Measurements from ENCODE around the gene RRP7A.
"Not testable (repeated sequence)": the region's sequence is repeated elsewhere in the genome, so short reads cannot be mapped to it uniquely, and the experiment has no call there.

Gene RRP7A

GRCh38 chr22:42519525-42520401 lies at the start of gene RRP7A:
Gene RRP7A (minus strand): TSS chr22:42519796. CDS start chr22:42519786, 10 bp downstream.
- TF ChIP-seq, protein P1, sequence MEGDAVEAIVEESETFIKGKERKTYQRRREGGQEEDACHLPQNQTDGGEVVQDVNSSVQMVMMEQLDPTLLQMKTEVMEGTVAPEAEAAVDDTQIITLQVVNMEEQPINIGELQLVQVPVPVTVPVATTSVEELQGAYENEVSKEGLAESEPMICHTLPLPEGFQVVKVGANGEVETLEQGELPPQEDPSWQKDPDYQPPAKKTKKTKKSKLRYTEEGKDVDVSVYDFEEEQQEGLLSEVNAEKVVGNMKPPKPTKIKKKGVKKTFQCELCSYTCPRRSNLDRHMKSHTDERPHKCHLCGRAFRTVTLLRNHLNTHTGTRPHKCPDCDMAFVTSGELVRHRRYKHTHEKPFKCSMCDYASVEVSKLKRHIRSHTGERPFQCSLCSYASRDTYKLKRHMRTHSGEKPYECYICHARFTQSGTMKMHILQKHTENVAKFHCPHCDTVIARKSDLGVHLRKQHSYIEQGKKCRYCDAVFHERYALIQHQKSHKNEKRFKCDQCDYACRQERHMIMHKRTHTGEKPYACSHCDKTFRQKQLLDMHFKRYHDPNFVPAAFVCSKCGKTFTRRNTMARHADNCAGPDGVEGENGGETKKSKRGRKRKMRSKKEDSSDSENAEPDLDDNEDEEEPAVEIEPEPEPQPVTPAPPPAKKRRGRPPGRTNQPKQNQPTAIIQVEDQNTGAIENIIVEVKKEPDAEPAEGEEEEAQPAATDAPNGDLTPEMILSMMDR (IDR thresholded peaks at IDR 0.05; ENCODE audit: low read depth, low read length, missing control alignments), result no peak
- peak within 1 kb of the TSS; percentile 70 for H3K4me3 ChIP-seq (ENCODE audit: low read depth, low read length)

DNA sequence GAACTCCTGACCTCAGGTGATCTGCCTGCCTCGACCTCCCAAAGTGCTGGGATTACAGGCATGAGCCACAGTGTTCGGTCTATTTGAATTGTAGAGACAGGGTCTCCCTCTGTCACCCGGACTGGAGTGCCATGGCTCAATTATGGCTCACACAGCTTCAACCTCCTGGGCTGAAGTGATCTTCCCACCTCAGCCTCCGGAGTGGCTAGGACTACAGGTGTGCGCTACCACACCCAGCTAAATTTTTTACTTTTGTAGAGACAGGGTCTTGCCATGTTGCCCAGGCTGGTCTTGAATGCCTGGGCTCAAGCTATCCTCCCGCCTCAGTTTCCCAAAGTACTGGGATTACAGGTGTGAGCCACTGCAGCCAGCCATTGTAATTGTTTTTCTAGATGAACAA lies 48.4 kb upstream of the RRP7A start:
- DNase-seq (ENCODE audit: low read depth); H3K4me3 ChIP-seq (ENCODE audit: low read depth, low read length); in situ Hi-C loops (cut with HindIII; ENCODE audit: low sequenced_read_pairs): not testable (repeated sequence)

More at GRCh38 chr22:42519525-42520401, at the start of gene RRP7A:
- in situ Hi-C loops (cut with HindIII; ENCODE audit: low sequenced_read_pairs), result no loop called here
- peak; percentile 4 for DNase-seq (ENCODE audit: low read depth)

DNA sequence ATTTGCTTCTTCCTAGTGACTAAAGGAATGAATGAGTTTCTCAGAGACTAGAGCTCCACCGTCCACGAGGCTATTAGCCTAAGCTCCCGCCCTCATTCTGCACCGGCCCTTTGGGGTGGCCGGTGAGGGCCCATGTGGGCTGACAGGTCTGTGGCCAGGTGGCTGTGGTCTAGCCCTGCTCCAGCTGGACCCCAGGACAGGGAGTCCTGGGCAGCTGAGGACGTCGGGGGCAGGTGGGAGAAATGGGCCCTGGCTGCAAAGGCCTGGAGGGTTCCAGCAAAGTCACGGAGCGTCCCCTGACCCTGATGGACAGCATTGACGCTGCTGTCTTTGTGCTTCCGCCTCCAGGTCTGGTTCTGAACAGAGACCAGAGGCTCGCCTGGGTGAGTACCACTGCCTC lies 46.4 kb upstream of the RRP7A start:
- TF ChIP-seq, protein P1 (IDR thresholded peaks at IDR 0.05; ENCODE audit: low read depth, low read length, missing control alignments), result no peak
- no peak overlapping the region for H3K4me3 ChIP-seq (ENCODE audit: low read depth, low read length)
- in situ Hi-C loops (cut with HindIII; ENCODE audit: low sequenced_read_pairs), result no loop called here
- no peak for DNase-seq (ENCODE audit: low read depth)

GRCh38 chr22:42564699-42565098 lies 45.1 kb upstream of the RRP7A start:
- in situ Hi-C loops (cut with HindIII; ENCODE audit: low sequenced_read_pairs), result no loop called here
- TF ChIP-seq, protein P1 (IDR thresholded peaks at IDR 0.05; ENCODE audit: low read depth, low read length, missing control alignments), result no peak
- H3K4me3 ChIP-seq (ENCODE audit: low read depth, low read length), result no peak overlapping the region
- DNase-seq (ENCODE audit: low read depth), result no peak

- H3K4me3 ChIP-seq (ENCODE audit: low read depth, low read length); DNase-seq (ENCODE audit: low read depth); in situ Hi-C loops (cut with HindIII; ENCODE audit: low sequenced_read_pairs): not testable (repeated sequence)
Observed at GRCh38 chr22:42563943-42564342, 44.3 kb upstream of the RRP7A start.

GRCh38 chr22:42562684-42563083 lies 43.1 kb upstream of the RRP7A start:
- H3K4me3 ChIP-seq (ENCODE audit: low read depth, low read length), result no peak overlapping the region
- TF ChIP-seq, protein P1 (IDR thresholded peaks at IDR 0.05; ENCODE audit: low read depth, low read length, missing control alignments), result no peak
- DNase-seq (ENCODE audit: low read depth), result no peak
- in situ Hi-C loops (cut with HindIII; ENCODE audit: low sequenced_read_pairs), result no loop called here

DNA sequence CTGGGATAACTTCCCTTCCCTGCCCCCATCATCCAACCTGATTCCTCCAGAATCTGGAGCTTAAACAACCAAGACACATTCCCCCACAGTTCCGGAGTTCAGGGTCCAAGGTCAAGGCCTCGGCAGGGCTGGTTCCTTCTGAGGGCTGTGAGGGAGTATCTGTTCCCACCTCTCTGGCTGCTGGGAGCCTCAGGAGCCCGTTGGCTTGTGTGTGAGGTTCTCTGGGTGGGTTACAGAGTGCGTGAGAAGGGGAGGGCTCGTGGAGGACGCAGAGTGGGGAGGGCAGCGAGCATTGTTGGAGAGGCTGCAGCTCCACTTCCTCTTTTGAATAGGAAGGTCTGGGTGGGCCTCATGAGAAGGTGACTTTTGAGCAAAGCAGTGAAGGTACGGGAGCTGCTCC lies 42.7 kb upstream of the RRP7A start:
- no peak overlapping the region for H3K4me3 ChIP-seq (ENCODE audit: low read depth, low read length)
- TF ChIP-seq, protein P1 (IDR thresholded peaks at IDR 0.05; ENCODE audit: low read depth, low read length, missing control alignments), result no peak
- in situ Hi-C loops (cut with HindIII; ENCODE audit: low sequenced_read_pairs), result no loop called here

More for the DNA sequence above, 42.7 kb upstream of the RRP7A start:
- no peak for DNase-seq (ENCODE audit: low read depth)
